ENCODE data around the gene PLCH1.

PLCH1 gene

DNA sequence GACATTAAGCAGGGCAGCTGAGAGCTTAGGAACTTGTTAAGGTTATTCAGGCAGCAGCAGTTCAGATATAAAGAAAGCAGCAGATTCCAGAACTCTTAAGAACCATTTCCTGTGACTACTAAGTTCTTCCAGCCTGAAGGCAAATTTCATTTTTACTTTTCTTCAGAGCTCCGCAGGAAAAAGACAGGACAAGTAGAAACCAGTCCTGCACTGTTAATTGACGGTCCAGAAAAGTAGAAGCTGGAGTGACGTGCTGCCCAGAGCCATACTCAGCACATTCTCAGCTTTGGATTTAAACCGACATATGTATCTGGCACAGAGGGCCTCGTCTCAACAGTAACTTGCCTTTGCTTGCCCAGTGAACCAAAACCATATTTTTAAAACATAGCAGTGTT, 232.0 kb downstream of the PLCH1 start:
- TF ChIP-seq ZC3H10 (CRISPR knock-in tag; IDR thresholded peaks at IDR 0.05) (no peak), ISL1 (CRISPR knock-in tag; IDR thresholded peaks at IDR 0.05) (no peak), ZFP3 (CRISPR knock-in tag; IDR thresholded peaks at IDR 0.05) (no peak), BACH2 (CRISPR knock-in tag; IDR thresholded peaks at IDR 0.05; ENCODE audit: borderline replicate concordance) (no peak), SNAI2 (CRISPR knock-in tag; IDR thresholded peaks at IDR 0.05) (no peak), RARB (CRISPR knock-in tag; IDR thresholded peaks at IDR 0.05) (no peak), ARNTL (CRISPR knock-in tag; IDR thresholded peaks at IDR 0.05; ENCODE audit: borderline replicate concordance, low read depth) (no peak), TCF4 (CRISPR knock-in tag; IDR thresholded peaks at IDR 0.05; ENCODE audit: borderline replicate concordance) (no peak), ZNF8 (CRISPR knock-in tag; IDR thresholded peaks at IDR 0.05) (no peak)
- TF ChIP-seq, protein P1, sequence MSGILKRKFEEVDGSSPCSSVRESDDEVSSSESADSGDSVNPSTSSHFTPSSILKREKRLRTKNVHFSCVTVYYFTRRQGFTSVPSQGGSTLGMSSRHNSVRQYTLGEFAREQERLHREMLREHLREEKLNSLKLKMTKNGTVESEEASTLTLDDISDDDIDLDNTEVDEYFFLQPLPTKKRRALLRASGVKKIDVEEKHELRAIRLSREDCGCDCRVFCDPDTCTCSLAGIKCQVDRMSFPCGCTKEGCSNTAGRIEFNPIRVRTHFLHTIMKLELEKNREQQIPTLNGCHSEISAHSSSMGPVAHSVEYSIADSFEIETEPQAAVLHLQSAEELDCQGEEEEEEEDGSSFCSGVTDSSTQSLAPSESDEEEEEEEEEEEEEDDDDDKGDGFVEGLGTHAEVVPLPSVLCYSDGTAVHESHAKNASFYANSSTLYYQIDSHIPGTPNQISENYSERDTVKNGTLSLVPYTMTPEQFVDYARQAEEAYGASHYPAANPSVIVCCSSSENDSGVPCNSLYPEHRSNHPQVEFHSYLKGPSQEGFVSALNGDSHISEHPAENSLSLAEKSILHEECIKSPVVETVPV (CRISPR knock-in tag; IDR thresholded peaks at IDR 0.05), result no peak
- TF ChIP-seq, protein P2, sequence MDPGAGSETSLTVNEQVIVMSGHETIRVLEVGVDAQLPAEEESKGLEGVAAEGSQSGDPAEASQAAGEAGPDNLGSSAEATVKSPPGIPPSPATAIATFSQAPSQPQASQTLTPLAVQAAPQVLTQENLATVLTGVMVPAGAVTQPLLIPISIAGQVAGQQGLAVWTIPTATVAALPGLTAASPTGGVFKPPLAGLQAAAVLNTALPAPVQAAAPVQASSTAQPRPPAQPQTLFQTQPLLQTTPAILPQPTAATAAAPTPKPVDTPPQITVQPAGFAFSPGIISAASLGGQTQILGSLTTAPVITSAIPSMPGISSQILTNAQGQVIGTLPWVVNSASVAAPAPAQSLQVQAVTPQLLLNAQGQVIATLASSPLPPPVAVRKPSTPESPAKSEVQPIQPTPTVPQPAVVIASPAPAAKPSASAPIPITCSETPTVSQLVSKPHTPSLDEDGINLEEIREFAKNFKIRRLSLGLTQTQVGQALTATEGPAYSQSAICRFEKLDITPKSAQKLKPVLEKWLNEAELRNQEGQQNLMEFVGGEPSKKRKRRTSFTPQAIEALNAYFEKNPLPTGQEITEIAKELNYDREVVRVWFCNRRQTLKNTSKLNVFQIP (CRISPR knock-in tag; IDR thresholded peaks at IDR 0.05; ENCODE audit: borderline replicate concordance, low read depth), result no peak
- TF ChIP-seq, protein P3, sequence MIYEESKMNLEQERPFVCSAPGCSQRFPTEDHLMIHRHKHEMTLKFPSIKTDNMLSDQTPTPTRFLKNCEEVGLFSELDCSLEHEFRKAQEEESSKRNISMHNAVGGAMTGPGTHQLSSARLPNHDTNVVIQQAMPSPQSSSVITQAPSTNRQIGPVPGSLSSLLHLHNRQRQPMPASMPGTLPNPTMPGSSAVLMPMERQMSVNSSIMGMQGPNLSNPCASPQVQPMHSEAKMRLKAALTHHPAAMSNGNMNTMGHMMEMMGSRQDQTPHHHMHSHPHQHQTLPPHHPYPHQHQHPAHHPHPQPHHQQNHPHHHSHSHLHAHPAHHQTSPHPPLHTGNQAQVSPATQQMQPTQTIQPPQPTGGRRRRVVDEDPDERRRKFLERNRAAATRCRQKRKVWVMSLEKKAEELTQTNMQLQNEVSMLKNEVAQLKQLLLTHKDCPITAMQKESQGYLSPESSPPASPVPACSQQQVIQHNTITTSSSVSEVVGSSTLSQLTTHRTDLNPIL (CRISPR knock-in tag; IDR thresholded peaks at IDR 0.05; ENCODE audit: low read depth), result no peak
- no peak for ATAC-seq

DNA sequence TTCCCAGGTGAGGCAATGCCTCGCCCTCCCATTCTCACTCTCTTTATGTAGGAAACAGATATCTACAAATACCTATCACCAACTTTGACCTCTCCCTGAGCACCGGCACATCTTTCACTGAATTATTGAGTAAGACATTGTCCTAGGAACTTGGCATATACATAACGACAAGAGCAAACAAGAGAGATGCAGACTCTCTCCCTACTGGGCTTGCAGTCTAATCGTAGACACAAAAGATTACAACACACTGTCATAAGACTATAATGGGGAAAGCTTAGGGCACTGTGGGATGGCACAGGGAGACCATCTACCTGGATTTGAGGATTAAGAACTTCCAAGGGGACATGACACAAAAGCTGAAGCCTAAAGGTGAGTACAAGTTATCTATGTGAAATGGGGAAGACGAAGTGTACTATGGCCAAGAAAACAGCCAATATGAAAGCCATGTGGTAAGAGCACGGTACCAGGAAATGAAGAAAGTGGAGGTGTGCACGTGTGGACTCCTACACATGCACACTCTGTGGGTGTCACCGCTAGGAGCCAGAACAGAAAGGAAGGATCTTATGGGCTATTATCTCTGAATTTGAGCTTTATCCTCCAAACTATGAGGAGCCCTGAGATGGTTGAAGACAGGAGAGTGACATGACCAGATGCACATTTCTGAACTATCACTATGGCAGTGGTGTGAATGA, 232.6 kb downstream of the PLCH1 start:
- ATAC-seq, result no peak
- no peak for TF ChIP-seq GLIS3 (CRISPR knock-in tag; IDR thresholded peaks at IDR 0.05)
- no peak for TF ChIP-seq RARB (CRISPR knock-in tag; IDR thresholded peaks at IDR 0.05)
- TF ChIP-seq, protein P2 (CRISPR knock-in tag; IDR thresholded peaks at IDR 0.05; ENCODE audit: borderline replicate concordance, low read depth), result no peak
- TF ChIP-seq, protein P4, sequence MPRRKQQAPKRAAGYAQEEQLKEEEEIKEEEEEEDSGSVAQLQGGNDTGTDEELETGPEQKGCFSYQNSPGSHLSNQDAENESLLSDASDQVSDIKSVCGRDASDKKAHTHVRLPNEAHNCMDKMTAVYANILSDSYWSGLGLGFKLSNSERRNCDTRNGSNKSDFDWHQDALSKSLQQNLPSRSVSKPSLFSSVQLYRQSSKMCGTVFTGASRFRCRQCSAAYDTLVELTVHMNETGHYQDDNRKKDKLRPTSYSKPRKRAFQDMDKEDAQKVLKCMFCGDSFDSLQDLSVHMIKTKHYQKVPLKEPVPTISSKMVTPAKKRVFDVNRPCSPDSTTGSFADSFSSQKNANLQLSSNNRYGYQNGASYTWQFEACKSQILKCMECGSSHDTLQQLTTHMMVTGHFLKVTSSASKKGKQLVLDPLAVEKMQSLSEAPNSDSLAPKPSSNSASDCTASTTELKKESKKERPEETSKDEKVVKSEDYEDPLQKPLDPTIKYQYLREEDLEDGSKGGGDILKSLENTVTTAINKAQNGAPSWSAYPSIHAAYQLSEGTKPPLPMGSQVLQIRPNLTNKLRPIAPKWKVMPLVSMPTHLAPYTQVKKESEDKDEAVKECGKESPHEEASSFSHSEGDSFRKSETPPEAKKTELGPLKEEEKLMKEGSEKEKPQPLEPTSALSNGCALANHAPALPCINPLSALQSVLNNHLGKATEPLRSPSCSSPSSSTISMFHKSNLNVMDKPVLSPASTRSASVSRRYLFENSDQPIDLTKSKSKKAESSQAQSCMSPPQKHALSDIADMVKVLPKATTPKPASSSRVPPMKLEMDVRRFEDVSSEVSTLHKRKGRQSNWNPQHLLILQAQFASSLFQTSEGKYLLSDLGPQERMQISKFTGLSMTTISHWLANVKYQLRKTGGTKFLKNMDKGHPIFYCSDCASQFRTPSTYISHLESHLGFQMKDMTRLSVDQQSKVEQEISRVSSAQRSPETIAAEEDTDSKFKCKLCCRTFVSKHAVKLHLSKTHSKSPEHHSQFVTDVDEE (CRISPR knock-in tag; IDR thresholded peaks at IDR 0.05), result no peak
- TF ChIP-seq, protein P3 (CRISPR knock-in tag; IDR thresholded peaks at IDR 0.05; ENCODE audit: low read depth), result no peak
- no peak for TF ChIP-seq SNAI2 (CRISPR knock-in tag; IDR thresholded peaks at IDR 0.05)
- no peak for TF ChIP-seq ZNF8 (CRISPR knock-in tag; IDR thresholded peaks at IDR 0.05)

DNA sequence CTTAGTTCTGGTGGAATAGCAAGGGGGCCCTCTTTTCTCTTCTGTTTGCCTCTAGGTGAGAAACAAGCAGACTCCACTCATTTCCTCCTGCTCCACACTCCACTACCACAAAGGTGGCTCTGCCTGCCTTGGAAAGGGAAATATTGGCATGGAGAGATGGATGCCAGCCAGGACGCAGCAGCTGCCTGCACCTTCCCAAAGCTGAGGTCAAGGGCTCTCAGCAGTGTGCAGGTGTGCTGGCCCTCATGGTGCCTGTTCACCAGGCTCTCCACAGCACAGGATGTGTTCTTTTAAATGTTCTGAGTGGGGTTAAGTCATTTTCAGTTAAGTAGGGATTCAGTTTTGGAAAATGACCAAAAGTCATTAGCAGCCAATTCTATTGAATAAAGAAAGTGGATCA, 240.2 kb downstream of the PLCH1 start:
- ATAC-seq, result no peak
- TF ChIP-seq ZFP3 (CRISPR knock-in tag; IDR thresholded peaks at IDR 0.05) (no peak), SNAI2 (CRISPR knock-in tag; IDR thresholded peaks at IDR 0.05) (no peak), ZNF8 (CRISPR knock-in tag; IDR thresholded peaks at IDR 0.05) (no peak), ZC3H10 (CRISPR knock-in tag; IDR thresholded peaks at IDR 0.05) (no peak), ARNTL (CRISPR knock-in tag; IDR thresholded peaks at IDR 0.05; ENCODE audit: borderline replicate concordance, low read depth) (no peak), ZNF70 (CRISPR knock-in tag; IDR thresholded peaks at IDR 0.05) (no peak), TOX (CRISPR knock-in tag; IDR thresholded peaks at IDR 0.05; ENCODE audit: borderline replicate concordance) (no peak), CSDC2 (CRISPR knock-in tag; IDR thresholded peaks at IDR 0.05) (no peak)
- TF ChIP-seq, protein P5, sequence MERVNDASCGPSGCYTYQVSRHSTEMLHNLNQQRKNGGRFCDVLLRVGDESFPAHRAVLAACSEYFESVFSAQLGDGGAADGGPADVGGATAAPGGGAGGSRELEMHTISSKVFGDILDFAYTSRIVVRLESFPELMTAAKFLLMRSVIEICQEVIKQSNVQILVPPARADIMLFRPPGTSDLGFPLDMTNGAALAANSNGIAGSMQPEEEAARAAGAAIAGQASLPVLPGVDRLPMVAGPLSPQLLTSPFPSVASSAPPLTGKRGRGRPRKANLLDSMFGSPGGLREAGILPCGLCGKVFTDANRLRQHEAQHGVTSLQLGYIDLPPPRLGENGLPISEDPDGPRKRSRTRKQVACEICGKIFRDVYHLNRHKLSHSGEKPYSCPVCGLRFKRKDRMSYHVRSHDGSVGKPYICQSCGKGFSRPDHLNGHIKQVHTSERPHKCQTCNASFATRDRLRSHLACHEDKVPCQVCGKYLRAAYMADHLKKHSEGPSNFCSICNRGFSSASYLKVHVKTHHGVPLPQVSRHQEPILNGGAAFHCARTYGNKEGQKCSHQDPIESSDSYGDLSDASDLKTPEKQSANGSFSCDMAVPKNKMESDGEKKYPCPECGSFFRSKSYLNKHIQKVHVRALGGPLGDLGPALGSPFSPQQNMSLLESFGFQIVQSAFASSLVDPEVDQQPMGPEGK (CRISPR knock-in tag; IDR thresholded peaks at IDR 0.05; ENCODE audit: borderline replicate concordance), result no peak
- TF ChIP-seq, protein P4 (CRISPR knock-in tag; IDR thresholded peaks at IDR 0.05), result no peak
- TF ChIP-seq, protein P1 (CRISPR knock-in tag; IDR thresholded peaks at IDR 0.05), result no peak
